Measurements from ENCODE around the gene STK38. TPM values are rescaled to one million over a fixed set of nuclear protein-coding genes. Genes with fewer than 3 reads are reported as not detected.

Gene STK38
- total and polyA plus RNA-seq, 4 donors: 9.3 to 21.8 (median 12.3) TPM

DNA sequence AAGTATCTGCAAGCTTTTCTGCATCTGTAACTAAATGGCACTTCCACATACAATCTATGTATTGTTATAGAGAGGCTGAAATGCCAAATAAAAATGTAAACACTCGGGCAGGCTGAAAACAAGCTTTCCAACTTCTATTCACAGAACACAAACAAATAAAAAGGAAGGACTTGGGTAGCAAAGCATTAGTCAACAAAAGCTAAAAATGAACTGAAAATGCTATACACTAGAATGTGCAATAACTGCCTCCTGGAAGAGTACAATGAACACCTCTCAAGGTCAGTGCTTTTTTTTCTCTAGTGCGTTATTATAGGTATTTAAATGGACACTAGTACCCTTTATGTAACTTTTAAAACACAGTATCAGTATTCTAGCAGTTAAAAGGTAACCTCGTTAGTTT lies 31.4 kb downstream of the STK38 start:
- TF ChIP-seq, protein P1, sequence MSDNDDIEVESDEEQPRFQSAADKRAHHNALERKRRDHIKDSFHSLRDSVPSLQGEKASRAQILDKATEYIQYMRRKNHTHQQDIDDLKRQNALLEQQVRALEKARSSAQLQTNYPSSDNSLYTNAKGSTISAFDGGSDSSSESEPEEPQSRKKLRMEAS (IDR thresholded peaks at IDR 0.05): no peak
- TF ChIP-seq FOXA1 (IDR thresholded peaks at IDR 0.05) (no peak), HNF4G (IDR thresholded peaks at IDR 0.05) (no peak)
- Histone ChIP-seq H3K9ac (ENCODE audit: low read depth in 1 of 2, low read length in 2 of 2) (no peak overlapping the region), H3K4me3 (ENCODE audit: low read depth in 1 of 3, low read length in 3 of 3) (no peak overlapping the region), H3K36me3 (ENCODE audit: control insufficient read depth in 4 of 4, insufficient read depth in 3 of 4, low read depth in 1 of 4, low read length in 3 of 4) (peaks cover 4 to 11% (median 7%) of the 10 kb centered on the region in 4 donors), H3K9me3 (ENCODE audit: control insufficient read depth in 4 of 4, low read length in 3 of 4) (no peaks in the 10 kb centered on the region), H3K27ac (ENCODE audit: low read depth in 1 of 2, low read length in 2 of 2) (peak overlapping the region; percentile 82 to 91), H3K4me1 (ENCODE audit: control insufficient read depth in 4 of 4, insufficient read depth in 4 of 4, low read length in 3 of 4) (peaks cover 13 to 28% (median 22%) of the 10 kb centered on the region in 4 donors), H3K27me3 (ENCODE audit: control insufficient read depth in 4 of 4, insufficient read depth in 4 of 4, low read length in 3 of 4) (no peaks in the 10 kb centered on the region)
- WGBS: 39% methylated on average over 3 of the region's 3 CpGs
- no peak for DNase-seq (ENCODE audit: low spot score)

DNA sequence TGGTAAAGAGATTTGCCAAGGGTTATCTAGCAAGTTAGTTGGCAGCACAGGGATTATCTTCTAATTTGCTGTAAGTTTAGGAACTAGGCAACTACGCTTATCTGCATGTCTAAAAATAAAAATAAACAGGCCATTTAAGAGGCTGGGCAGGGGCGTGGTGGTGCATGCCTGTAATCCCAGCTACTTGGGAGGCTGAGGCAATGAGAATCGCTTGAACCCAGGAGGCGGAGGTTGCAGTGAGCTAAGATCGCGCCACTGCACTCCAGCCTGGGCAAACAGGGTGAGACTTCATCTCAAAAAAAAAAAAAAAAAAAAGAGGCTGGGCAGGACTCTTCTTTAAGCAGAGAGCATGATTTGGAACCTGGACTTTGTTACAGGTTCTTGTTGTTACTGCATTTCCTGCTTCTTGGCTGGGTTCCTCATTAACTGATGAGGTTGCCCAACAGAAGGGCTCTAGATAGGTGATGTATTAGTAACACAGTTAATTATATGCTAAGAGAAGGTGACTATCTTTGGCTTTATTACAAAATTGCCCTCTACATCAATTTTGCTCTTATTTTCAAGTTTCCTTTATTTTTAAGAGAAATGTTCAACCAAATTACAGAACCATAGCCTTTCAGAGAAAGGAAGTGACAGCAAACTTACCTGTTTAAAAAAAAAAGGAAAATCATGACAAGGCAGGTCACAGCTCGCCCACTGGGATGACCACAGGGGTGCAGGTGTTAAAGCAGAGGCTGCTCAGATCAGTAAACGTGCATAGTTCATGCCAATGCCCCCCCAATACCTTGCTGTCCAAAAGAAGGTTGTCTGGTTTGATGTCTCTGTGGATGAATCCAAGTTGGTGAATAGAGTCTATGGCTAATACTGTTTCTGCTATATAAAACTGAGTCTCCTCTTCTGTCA lies 32.5 kb downstream of the STK38 start:
- 37% methylated on average over 8 of the region's 8 CpGs for WGBS
- Histone ChIP-seq H3K4me3 (ENCODE audit: low read depth in 1 of 3, low read length in 3 of 3) (no peak overlapping the region), H3K27ac (ENCODE audit: low read depth in 1 of 2, low read length in 2 of 2) (peak overlapping the region; percentile 82 to 91), H3K36me3 (ENCODE audit: control insufficient read depth in 4 of 4, insufficient read depth in 3 of 4, low read depth in 1 of 4, low read length in 3 of 4) (peaks cover 2 to 7% (median 4%) of the 10 kb centered on the region in 4 donors), H3K27me3 (ENCODE audit: control insufficient read depth in 4 of 4, insufficient read depth in 4 of 4, low read length in 3 of 4) (no peaks in the 10 kb centered on the region), H3K4me1 (ENCODE audit: control insufficient read depth in 4 of 4, insufficient read depth in 4 of 4, low read length in 3 of 4) (peaks cover 17 to 30% (median 24%) of the 10 kb centered on the region in 4 donors), H3K9me3 (ENCODE audit: control insufficient read depth in 4 of 4, low read length in 3 of 4) (no peaks in the 10 kb centered on the region), H3K9ac (ENCODE audit: low read depth in 1 of 2, low read length in 2 of 2) (peak overlapping the region; percentile 19 to 36)
- DNase-seq (ENCODE audit: low spot score): no peak
- TF ChIP-seq RAD21 (IDR thresholded peaks at IDR 0.05): peak; percentile 32 to 42
- TF ChIP-seq RXRA (IDR thresholded peaks at IDR 0.05): peak; percentile 77
- TF ChIP-seq SP1 (IDR thresholded peaks at IDR 0.05): peak; percentile 88
- peak; percentile 10 for TF ChIP-seq NR2F2 (IDR thresholded peaks at IDR 0.05)
- TF ChIP-seq, protein P1 (IDR thresholded peaks at IDR 0.05): peak; percentile 69
- no peak for TF ChIP-seq FOXA1 (IDR thresholded peaks at IDR 0.05)
- TF ChIP-seq TAF1 (conservative IDR thresholded peaks at IDR 0.05): no peak
- TF ChIP-seq YY1 (IDR thresholded peaks at IDR 0.05): peak; percentile 76
- TF ChIP-seq GABPA (IDR thresholded peaks at IDR 0.05 in 1 of 2, conservative IDR thresholded peaks at IDR 0.05 in 1 of 2): peak in 1 of 2 donors; percentile 54
- TF ChIP-seq HNF4G (IDR thresholded peaks at IDR 0.05): peak; percentile 80
- TF ChIP-seq HNF4A (conservative IDR thresholded peaks at IDR 0.05): peak; percentile 96 to 97
- TF ChIP-seq, protein P2, sequence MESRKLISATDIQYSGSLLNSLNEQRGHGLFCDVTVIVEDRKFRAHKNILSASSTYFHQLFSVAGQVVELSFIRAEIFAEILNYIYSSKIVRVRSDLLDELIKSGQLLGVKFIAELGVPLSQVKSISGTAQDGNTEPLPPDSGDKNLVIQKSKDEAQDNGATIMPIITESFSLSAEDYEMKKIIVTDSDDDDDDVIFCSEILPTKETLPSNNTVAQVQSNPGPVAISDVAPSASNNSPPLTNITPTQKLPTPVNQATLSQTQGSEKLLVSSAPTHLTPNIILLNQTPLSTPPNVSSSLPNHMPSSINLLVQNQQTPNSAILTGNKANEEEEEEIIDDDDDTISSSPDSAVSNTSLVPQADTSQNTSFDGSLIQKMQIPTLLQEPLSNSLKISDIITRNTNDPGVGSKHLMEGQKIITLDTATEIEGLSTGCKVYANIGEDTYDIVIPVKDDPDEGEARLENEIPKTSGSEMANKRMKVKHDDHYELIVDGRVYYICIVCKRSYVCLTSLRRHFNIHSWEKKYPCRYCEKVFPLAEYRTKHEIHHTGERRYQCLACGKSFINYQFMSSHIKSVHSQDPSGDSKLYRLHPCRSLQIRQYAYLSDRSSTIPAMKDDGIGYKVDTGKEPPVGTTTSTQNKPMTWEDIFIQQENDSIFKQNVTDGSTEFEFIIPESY (IDR thresholded peaks at IDR 0.05): peak; percentile 79
- peak; percentile 56 for TF ChIP-seq FOXA2 (IDR thresholded peaks at IDR 0.05)
- TF ChIP-seq, protein P3, sequence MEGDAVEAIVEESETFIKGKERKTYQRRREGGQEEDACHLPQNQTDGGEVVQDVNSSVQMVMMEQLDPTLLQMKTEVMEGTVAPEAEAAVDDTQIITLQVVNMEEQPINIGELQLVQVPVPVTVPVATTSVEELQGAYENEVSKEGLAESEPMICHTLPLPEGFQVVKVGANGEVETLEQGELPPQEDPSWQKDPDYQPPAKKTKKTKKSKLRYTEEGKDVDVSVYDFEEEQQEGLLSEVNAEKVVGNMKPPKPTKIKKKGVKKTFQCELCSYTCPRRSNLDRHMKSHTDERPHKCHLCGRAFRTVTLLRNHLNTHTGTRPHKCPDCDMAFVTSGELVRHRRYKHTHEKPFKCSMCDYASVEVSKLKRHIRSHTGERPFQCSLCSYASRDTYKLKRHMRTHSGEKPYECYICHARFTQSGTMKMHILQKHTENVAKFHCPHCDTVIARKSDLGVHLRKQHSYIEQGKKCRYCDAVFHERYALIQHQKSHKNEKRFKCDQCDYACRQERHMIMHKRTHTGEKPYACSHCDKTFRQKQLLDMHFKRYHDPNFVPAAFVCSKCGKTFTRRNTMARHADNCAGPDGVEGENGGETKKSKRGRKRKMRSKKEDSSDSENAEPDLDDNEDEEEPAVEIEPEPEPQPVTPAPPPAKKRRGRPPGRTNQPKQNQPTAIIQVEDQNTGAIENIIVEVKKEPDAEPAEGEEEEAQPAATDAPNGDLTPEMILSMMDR (IDR thresholded peaks at IDR 0.05; ENCODE audit: low read depth, low read length, missing input control): no peak
- peak; percentile 82 to 85 for TF ChIP-seq JUND (IDR thresholded peaks at IDR 0.05)
- peak in 1 of 2 donors; percentile 50 for TF ChIP-seq EGR1 (IDR thresholded peaks at IDR 0.05; ENCODE audit: low read depth in 2 of 2)
- TF ChIP-seq, protein P4, sequence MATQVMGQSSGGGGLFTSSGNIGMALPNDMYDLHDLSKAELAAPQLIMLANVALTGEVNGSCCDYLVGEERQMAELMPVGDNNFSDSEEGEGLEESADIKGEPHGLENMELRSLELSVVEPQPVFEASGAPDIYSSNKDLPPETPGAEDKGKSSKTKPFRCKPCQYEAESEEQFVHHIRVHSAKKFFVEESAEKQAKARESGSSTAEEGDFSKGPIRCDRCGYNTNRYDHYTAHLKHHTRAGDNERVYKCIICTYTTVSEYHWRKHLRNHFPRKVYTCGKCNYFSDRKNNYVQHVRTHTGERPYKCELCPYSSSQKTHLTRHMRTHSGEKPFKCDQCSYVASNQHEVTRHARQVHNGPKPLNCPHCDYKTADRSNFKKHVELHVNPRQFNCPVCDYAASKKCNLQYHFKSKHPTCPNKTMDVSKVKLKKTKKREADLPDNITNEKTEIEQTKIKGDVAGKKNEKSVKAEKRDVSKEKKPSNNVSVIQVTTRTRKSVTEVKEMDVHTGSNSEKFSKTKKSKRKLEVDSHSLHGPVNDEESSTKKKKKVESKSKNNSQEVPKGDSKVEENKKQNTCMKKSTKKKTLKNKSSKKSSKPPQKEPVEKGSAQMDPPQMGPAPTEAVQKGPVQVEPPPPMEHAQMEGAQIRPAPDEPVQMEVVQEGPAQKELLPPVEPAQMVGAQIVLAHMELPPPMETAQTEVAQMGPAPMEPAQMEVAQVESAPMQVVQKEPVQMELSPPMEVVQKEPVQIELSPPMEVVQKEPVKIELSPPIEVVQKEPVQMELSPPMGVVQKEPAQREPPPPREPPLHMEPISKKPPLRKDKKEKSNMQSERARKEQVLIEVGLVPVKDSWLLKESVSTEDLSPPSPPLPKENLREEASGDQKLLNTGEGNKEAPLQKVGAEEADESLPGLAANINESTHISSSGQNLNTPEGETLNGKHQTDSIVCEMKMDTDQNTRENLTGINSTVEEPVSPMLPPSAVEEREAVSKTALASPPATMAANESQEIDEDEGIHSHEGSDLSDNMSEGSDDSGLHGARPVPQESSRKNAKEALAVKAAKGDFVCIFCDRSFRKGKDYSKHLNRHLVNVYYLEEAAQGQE (IDR thresholded peaks at IDR 0.05): peak; percentile 30
- TF ChIP-seq, protein P5, sequence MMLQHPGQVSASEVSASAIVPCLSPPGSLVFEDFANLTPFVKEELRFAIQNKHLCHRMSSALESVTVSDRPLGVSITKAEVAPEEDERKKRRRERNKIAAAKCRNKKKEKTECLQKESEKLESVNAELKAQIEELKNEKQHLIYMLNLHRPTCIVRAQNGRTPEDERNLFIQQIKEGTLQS (IDR thresholded peaks at IDR 0.05): peak; percentile 52

Measured in liver (tissue), 9 donors.